A549 (cell line): ENCODE measurements around the gene GNPTG. TPM values are rescaled to one million over a fixed set of nuclear protein-coding genes. Genes with fewer than 3 reads are reported as not detected.

Experiments used
- ATAC-seq, 2 experiments: fragments of 200-7000 bp in 1 of 2; fragments of >200 bp in 1 of 2; cut with Nextera tagmentation in 1 of 2; cut with Tn5 transposase in 1 of 2; 3 replicates each; pipeline versions ENCODE4 v1.8.0 to v1.9.1; 2018 to 2020; ENCODE audit warnings: mild to moderate bottlenecking in 1 of 2, moderate library complexity in 1 of 2
- CTCF ChIA-PET: fragments of 300-600 bp; sonication (Branson Sonifier 250); formaldehyde crosslinking; extraction: SDS; loops from one replicate; lab custom pipeline; 2021; ENCODE audit warnings: antibody characterized with exemption, inconsistent platforms; lab: Yijun Ruan, JAX
- POLR2A ChIA-PET: fragments of 350-600 bp; formaldehyde crosslinking; extraction: SDS; loops from one replicate; lab custom pipeline; 2021; ENCODE audit warnings: antibody characterized with exemption, inconsistent platforms; lab: Yijun Ruan, JAX
- DNase-seq, 2 experiments: peaks; one replicate each; pipeline versions ENCODE4 v3.0.0 to v3.0.0-alpha.2; 2011 to 2016; ENCODE audit warnings: low read depth in 1 of 2, low spot score in 1 of 2
- FAIRE-seq: peaks from 2 replicates; lab custom pipeline; 2011; peaks lifted over from hg19 to GRCh38; lab: Jason Lieb, UNC
- H3K27ac ChIP-seq, 2 experiments: fragments of >200 bp; sonication (Bioruptor Twin); formaldehyde crosslinking; 3 replicates each; pipeline ENCODE4 v1.5.1; 2016 to 2017
- H3K4me1 ChIP-seq: fragments of >200 bp; sonication (Bioruptor Twin); formaldehyde crosslinking; 3 replicates; pipeline ENCODE4 v1.6.1; 2016
- H3K4me2 ChIP-seq: fragments of >200 bp; sonication (Bioruptor Twin); formaldehyde crosslinking; 3 replicates; pipeline ENCODE4 v1.6.1; 2016
- H3K4me3 ChIP-seq: fragments of >200 bp; sonication (Bioruptor Twin); formaldehyde crosslinking; 3 replicates; pipeline ENCODE4 v1.5.1; 2016
- H3K9me3 ChIP-seq: fragments of >200 bp; sonication (Bioruptor Twin); formaldehyde crosslinking; 3 replicates; pipeline ENCODE4 v1.6.1; 2016
- CHD2 ChIP-seq: fragments of 150-350 bp; IDR thresholded peaks from 2 replicates; pipeline ENCODE4 v1.6.1; 2014; ENCODE audit warnings: low read length; ENCODE audit not compliant: partially characterized antibody
- CTCF ChIP-seq: fragments of >200 bp; sonication (Bioruptor Twin); formaldehyde crosslinking; IDR thresholded peaks from 3 replicates; pipeline ENCODE4 v1.5.1; 2016
- EP300 ChIP-seq, 2 experiments: fragments of >200 bp; sonication (Bioruptor Twin); formaldehyde crosslinking; IDR thresholded peaks; 2 replicates in 1 of 2; 3 replicates in 1 of 2; pipeline ENCODE4 v1.6.1; 2016 to 2017
- ESRRA ChIP-seq: fragments of 150-350 bp; IDR thresholded peaks from 2 replicates; pipeline ENCODE4 v1.6.1; 2014; ENCODE audit warnings: mild to moderate bottlenecking, low read length, borderline replicate concordance
- FOSB ChIP-seq: fragments of 250-450 bp; sonication (Bioruptor Pico); IDR thresholded peaks from 2 replicates; pipeline ENCODE4 v1.5.0; 2020; ENCODE audit warnings: mild to moderate bottlenecking, moderate library complexity
- GATA3 ChIP-seq: IDR thresholded peaks from 2 replicates; pipeline ENCODE4 v1.6.1; 2012; ENCODE audit warnings: borderline replicate concordance
- HEYL ChIP-seq: fragments of 250-450 bp; sonication (Bioruptor Pico); IDR thresholded peaks from 2 replicates; pipeline ENCODE4 v1.8.0; 2021; ENCODE audit warnings: mild to moderate bottlenecking, moderate library complexity
- HOXA7 ChIP-seq: fragments of 250-450 bp; sonication (Bioruptor Pico); IDR thresholded peaks from 2 replicates; pipeline ENCODE4 v1.5.0; 2020; ENCODE audit warnings: mild to moderate bottlenecking, moderate library complexity
- JUNB ChIP-seq: fragments of >200 bp; sonication (Bioruptor Twin); formaldehyde crosslinking; IDR thresholded peaks from 2 replicates; pipeline ENCODE4 v1.6.1; 2016
- NFE2L2 ChIP-seq: fragments of 150-350 bp; conservative IDR thresholded peaks from 2 replicates; pipeline ENCODE4 v1.6.1; 2014; ENCODE audit warnings: low read length
- NR3C1 ChIP-seq: fragments of >200 bp; sonication (Bioruptor Twin); formaldehyde crosslinking; IDR thresholded peaks from 3 replicates; pipeline ENCODE4 v1.6.1; 2017
- RAD21 ChIP-seq, 2 experiments: fragments of >200 bp in 1 of 2; sonication (Bioruptor Twin) in 1 of 2; formaldehyde crosslinking in 1 of 2; IDR thresholded peaks in 1 of 2; conservative IDR thresholded peaks in 1 of 2; 2 replicates in 1 of 2; 3 replicates in 1 of 2; pipeline ENCODE4 v1.6.1; 2012 to 2018; ENCODE audit warnings: inconsistent platforms in 1 of 2
- RCOR1 ChIP-seq: fragments of 150-350 bp; IDR thresholded peaks from 2 replicates; pipeline ENCODE4 v1.6.1; 2014; ENCODE audit warnings: antibody characterized with exemption, low read length, low read depth
- RFX5 ChIP-seq: fragments of 450-650 bp; IDR thresholded peaks from 2 replicates; pipeline ENCODE4 v1.7.1; 2014; ENCODE audit warnings: antibody characterized with exemption, mild to moderate bottlenecking, moderate library complexity
- TFCP2L1 ChIP-seq: fragments of 250-450 bp; sonication (Bioruptor Pico); IDR thresholded peaks from 2 replicates; pipeline ENCODE4 v1.5.0; 2021; ENCODE audit warnings: mild to moderate bottlenecking
- USF2 ChIP-seq: fragments of 450-650 bp; IDR thresholded peaks from 2 replicates; pipeline ENCODE4 v1.6.1; 2014; ENCODE audit warnings: antibody characterized with exemption
- ZFP36 ChIP-seq: fragments of 450-650 bp; IDR thresholded peaks from 2 replicates; pipeline ENCODE4 v1.6.1; 2014; ENCODE audit warnings: borderline replicate concordance; ENCODE audit not compliant: partially characterized antibody
- ZSCAN20 ChIP-seq: fragments of 250-450 bp; sonication (Bioruptor Pico); IDR thresholded peaks from 2 replicates; pipeline ENCODE4 v1.8.0; 2022; ENCODE audit warnings: mild to moderate bottlenecking, moderate library complexity
- WGBS: methylation state at CpG from one replicate; pipeline ENCODE4 v1.1.6; 2017; ENCODE audit errors: missing lambda C conversion rate; 5-methylcytosine and 5-hydroxymethylcytosine counted together
- polyA plus RNA-seq, 4 experiments: library from polyadenylated mRNA; depleted of rRNA in 3 of 4; stranded (reverse); fragments of >200 nt; fragmentation: RNase III in 1 of 4; extraction: RNeasy Plus Mini Kit Qiagen cat#74134 plus additional on column Dnase treatment in 1 of 4; gene quantifications; 2 replicates in 3 of 4; 3 replicates in 1 of 4; pipeline ENCODE4 v1.2.3, GENCODE V29; 2011 to 2017
- TF ChIP-seq, protein P1 (sequence below): fragments of 150-350 bp; IDR thresholded peaks from 2 replicates; pipeline ENCODE4 v1.6.1; 2014; ENCODE audit warnings: low read depth, mild to moderate bottlenecking, low read length
- TF ChIP-seq, protein P2 (sequence below): IDR thresholded peaks from 2 replicates; pipeline ENCODE4 v1.6.1; 2012; ENCODE audit warnings: low read depth, borderline replicate concordance

Gene GNPTG
- polyA plus RNA-seq, 2 of the 4 experiments (the other 2 are of a cell fraction), result 23.4 to 24.2 TPM

GRCh38 chr16:1385232-1385631 lies 33.5 kb downstream of the GNPTG start:
- WGBS, result 92% methylated on average over 35 of the region's 39 CpGs
- FAIRE-seq, result no peak
- no peak overlapping the region for H3K4me3 ChIP-seq
- peaks cover under 1% of the 10 kb centered on the region; the same call in 2 of the 3 replicates for H3K4me1 ChIP-seq
- CTCF ChIA-PET, result interaction anchor here (1.0 to 11.4 kb wide), 3 partner anchors 14 to 47 kb away, joined by 3 to 127 read pairs (median 4); no protein-coding TSS in a partner anchor
- no peak overlapping the region for H3K27ac ChIP-seq
- TF ChIP-seq GATA3 (no peak), RFX5 (no peak), TFCP2L1 (no peak), HOXA7 (CRISPR knock-in tag) (no peak), ESRRA (no peak), JUNB (no peak), EP300 (IDR thresholded peaks at IDR 0.05) (no peak)
- TF ChIP-seq, protein P1, sequence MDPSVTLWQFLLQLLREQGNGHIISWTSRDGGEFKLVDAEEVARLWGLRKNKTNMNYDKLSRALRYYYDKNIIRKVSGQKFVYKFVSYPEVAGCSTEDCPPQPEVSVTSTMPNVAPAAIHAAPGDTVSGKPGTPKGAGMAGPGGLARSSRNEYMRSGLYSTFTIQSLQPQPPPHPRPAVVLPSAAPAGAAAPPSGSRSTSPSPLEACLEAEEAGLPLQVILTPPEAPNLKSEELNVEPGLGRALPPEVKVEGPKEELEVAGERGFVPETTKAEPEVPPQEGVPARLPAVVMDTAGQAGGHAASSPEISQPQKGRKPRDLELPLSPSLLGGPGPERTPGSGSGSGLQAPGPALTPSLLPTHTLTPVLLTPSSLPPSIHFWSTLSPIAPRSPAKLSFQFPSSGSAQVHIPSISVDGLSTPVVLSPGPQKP, result no peak
- TF ChIP-seq, protein P2, sequence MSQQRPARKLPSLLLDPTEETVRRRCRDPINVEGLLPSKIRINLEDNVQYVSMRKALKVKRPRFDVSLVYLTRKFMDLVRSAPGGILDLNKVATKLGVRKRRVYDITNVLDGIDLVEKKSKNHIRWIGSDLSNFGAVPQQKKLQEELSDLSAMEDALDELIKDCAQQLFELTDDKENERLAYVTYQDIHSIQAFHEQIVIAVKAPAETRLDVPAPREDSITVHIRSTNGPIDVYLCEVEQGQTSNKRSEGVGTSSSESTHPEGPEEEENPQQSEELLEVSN, result no peak
- TF ChIP-seq, all 56 proteins: peak for 0
- POLR2A ChIA-PET, result no interaction called here
- no peak for DNase-seq
- ATAC-seq, result no peak
- Histone ChIP-seq H3K4me2 (no peak overlapping the region), H3K9me3 (no peaks in the 10 kb centered on the region)

DNA sequence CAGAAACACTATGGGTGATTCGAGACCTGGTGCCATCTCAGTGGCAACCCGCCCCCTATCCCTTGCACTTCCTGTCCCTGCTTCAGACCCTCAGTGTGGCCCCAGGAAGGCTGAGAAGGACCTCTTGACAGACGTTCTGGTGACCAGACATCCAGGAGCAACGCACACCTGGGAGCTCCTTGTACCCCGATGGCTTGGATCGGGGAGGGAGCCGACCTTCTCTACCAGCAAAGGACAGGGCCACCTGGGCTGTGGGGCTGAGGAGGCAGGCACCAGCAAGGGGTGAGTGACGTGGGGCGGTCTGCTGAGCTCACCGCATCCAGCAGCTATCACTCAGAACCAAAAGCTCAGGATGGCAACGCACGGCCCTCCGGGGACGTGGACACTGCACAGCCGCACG lies 35.6 kb downstream of the GNPTG start:
- TF ChIP-seq CTCF, result no peak
- TF ChIP-seq HEYL (CRISPR knock-in tag), result no peak
- no peak for TF ChIP-seq RFX5
- TF ChIP-seq GATA3, result no peak
- no peak for TF ChIP-seq NR3C1
- no peak for TF ChIP-seq ZFP36
- no peak for TF ChIP-seq FOSB (CRISPR knock-in tag)
- TF ChIP-seq CHD2, result no peak
- no peak for TF ChIP-seq USF2
- no peak for TF ChIP-seq RAD21 (conservative IDR thresholded peaks at IDR 0.05 in 1 of 2, IDR thresholded peaks at IDR 0.05 in 1 of 2)
- TF ChIP-seq RCOR1, result no peak
- TF ChIP-seq, protein P1, result no peak
- TF ChIP-seq JUNB, result no peak
- TF ChIP-seq NFE2L2, result no peak
- TF ChIP-seq ZSCAN20 (CRISPR knock-in tag), result no peak
- POLR2A ChIA-PET, result no interaction called here
- no peak overlapping the region for H3K4me3 ChIP-seq
- H3K9me3 ChIP-seq, result no peaks in the 10 kb centered on the region
- FAIRE-seq, result no peak
- H3K4me1 ChIP-seq, result no peaks in the 10 kb centered on the region
- CTCF ChIA-PET, result interaction anchor here (1.5 kb wide), 1 partner anchor 26 kb away, joined by 4 read pairs; no protein-coding TSS in a partner anchor
- H3K4me2 ChIP-seq, result no peak overlapping the region
- 80% methylated on average over 7 of the region's 16 CpGs for WGBS
- ATAC-seq, result no peak; a peak in 1 of 6 replicates
- no peak for DNase-seq
- no peak overlapping the region for H3K27ac ChIP-seq
